GM13976 (cell line): ENCODE results near the gene EXPH5.

ENCODE experiments used
- DNase-seq: peaks from one replicate; pipeline ENCODE4 v3.0.0; 2012; ENCODE audit warnings: low spot score
- CTCF ChIP-seq: IDR thresholded peaks from 2 replicates; pipeline ENCODE4 v1.5.1; 2012; ENCODE audit warnings: borderline replicate concordance, mild to moderate bottlenecking; ENCODE audit not compliant: insufficient read depth; ENCODE audit errors: extremely low read depth, missing control alignments, control extremely low read depth
- in situ Hi-C: fragments of 300-500 bp; cut with MboI; formaldehyde crosslinking; loops from one replicate; pipeline ENCODE4 v1.12.0; 2022; ENCODE audit warnings: low sequenced_read_pairs, mixed read lengths, inconsistent platforms; ENCODE audit not compliant: unreplicated experiment

Gene EXPH5

GRCh38 chr11:108628812-108629211 lies 35.2 kb upstream of the EXPH5 start:
- DNase-seq = no peak
- in situ Hi-C loops = loop anchor here (25.0 kb wide), 1 partner anchor 392 kb away; no protein-coding TSS in a partner anchor
- TF ChIP-seq CTCF = no peak

DNA sequence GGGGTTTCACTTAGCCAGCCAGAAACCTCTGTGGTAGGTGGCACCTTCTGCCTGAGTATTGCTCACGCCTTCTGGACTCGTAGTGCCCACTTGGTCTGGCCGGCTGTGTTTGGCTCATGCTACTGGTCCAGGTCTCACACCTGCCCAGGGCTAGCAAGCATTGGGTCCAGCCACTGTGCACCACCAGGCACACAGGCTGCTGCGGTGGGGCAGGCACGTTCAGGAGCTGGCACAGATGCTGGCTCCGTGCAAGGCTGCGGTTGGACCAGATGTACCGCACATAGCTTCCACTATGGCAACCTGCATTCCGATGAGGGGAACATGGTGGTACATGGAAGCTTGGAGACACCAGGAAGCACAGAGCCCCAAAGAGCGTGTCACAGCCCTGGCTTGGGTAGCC lies 34.8 kb upstream of the EXPH5 start:
- in situ Hi-C loops = loop anchor here (25.0 kb wide), 1 partner anchor 391 kb away; no protein-coding TSS in a partner anchor
- no peak for DNase-seq
- TF ChIP-seq CTCF = no peak

- DNase-seq = peak; percentile 26
- TF ChIP-seq CTCF = no peak
- in situ Hi-C loops = no loop called here
Observed at GRCh38 chr11:108624196-108624925, 30.8 kb upstream of the EXPH5 start.

GRCh38 chr11:108622341-108622740 lies 28.8 kb upstream of the EXPH5 start:
- no peak for DNase-seq
- no peak for TF ChIP-seq CTCF
- in situ Hi-C loops = no loop called here

GRCh38 chr11:108620958-108621772 lies 27.6 kb upstream of the EXPH5 start:
- TF ChIP-seq CTCF = no peak
- in situ Hi-C loops = no loop called here
- DNase-seq = peak; percentile 65

GRCh38 chr11:108618529-108618928 lies 25.0 kb upstream of the EXPH5 start:
- in situ Hi-C loops = no loop called here
- TF ChIP-seq CTCF = no peak

More at GRCh38 chr11:108618529-108618928, 25.0 kb upstream of the EXPH5 start:
- DNase-seq = no peak
